Neural cell (in vitro differentiated cells): Measurements from ENCODE around the gene SYT17.

Experiments used
- CTCF ChIP-seq: fragments of 450-650 bp; IDR thresholded peaks from 2 replicates; pipeline ENCODE4 v1.5.1; 2014; ENCODE audit warnings: antibody characterized with exemption, mild to moderate bottlenecking, moderate library complexity; ENCODE audit not compliant: poor library complexity, severe bottlenecking
- EP300 ChIP-seq: fragments of 450-650 bp; conservative IDR thresholded peaks from 2 replicates; pipeline ENCODE4 v1.6.1; 2014; ENCODE audit warnings: antibody characterized with exemption, mild to moderate bottlenecking, moderate library complexity; ENCODE audit not compliant: poor library complexity, severe bottlenecking
- EZH2 ChIP-seq: fragments of 200-600, 300-800 bp; shearing (Covaris generic), sonication (generic); IDR thresholded peaks from 2 replicates; pipeline ENCODE4 v1.6.1; 2014; ENCODE audit warnings: antibody characterized with exemption, low read length, borderline replicate concordance, mild to moderate bottlenecking; ENCODE audit not compliant: insufficient read depth, poor library complexity, severe bottlenecking
- SMC3 ChIP-seq: fragments of 450-650 bp; conservative IDR thresholded peaks from 2 replicates; pipeline ENCODE4 v1.6.1; 2014; ENCODE audit warnings: antibody characterized with exemption, mild to moderate bottlenecking, moderate library complexity; ENCODE audit not compliant: poor library complexity
- TF ChIP-seq, protein P1 (sequence below): IDR thresholded peaks from 2 replicates; pipeline ENCODE4 v1.6.1; 2012; ENCODE audit warnings: borderline replicate concordance

GRCh38 chr16:19307587-19308241 lies 139.7 kb downstream of the SYT17 start:
- no peak for TF ChIP-seq EP300
- TF ChIP-seq CTCF, result no peak
- TF ChIP-seq, protein P1, sequence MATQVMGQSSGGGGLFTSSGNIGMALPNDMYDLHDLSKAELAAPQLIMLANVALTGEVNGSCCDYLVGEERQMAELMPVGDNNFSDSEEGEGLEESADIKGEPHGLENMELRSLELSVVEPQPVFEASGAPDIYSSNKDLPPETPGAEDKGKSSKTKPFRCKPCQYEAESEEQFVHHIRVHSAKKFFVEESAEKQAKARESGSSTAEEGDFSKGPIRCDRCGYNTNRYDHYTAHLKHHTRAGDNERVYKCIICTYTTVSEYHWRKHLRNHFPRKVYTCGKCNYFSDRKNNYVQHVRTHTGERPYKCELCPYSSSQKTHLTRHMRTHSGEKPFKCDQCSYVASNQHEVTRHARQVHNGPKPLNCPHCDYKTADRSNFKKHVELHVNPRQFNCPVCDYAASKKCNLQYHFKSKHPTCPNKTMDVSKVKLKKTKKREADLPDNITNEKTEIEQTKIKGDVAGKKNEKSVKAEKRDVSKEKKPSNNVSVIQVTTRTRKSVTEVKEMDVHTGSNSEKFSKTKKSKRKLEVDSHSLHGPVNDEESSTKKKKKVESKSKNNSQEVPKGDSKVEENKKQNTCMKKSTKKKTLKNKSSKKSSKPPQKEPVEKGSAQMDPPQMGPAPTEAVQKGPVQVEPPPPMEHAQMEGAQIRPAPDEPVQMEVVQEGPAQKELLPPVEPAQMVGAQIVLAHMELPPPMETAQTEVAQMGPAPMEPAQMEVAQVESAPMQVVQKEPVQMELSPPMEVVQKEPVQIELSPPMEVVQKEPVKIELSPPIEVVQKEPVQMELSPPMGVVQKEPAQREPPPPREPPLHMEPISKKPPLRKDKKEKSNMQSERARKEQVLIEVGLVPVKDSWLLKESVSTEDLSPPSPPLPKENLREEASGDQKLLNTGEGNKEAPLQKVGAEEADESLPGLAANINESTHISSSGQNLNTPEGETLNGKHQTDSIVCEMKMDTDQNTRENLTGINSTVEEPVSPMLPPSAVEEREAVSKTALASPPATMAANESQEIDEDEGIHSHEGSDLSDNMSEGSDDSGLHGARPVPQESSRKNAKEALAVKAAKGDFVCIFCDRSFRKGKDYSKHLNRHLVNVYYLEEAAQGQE, result no peak
- no peak for TF ChIP-seq EZH2
- no peak for TF ChIP-seq SMC3
